ENCODE results near the gene ATP10B. TPM values are rescaled to one million over a fixed set of nuclear protein-coding genes. Genes with fewer than 3 reads are reported as not detected.

ATP10B gene
- total and polyA plus RNA-seq, 2 of the 13 experiments (the other 11 are each of a cell fraction or from before 2014, with no cell fraction given): not detected

- no peak for TF ChIP-seq ZNF749 (CRISPR knock-in tag; IDR thresholded peaks at IDR 0.05; ENCODE audit: borderline replicate concordance)
- no peak for TF ChIP-seq JUN (CRISPR knock-in tag; IDR thresholded peaks at IDR 0.05)
- TF ChIP-seq ZNF12 (CRISPR knock-in tag; IDR thresholded peaks at IDR 0.05): 0 out of 2 replicates have a peak, but pooled peaks have one; percentile 15
- no peak for TF ChIP-seq ZNF20 (CRISPR knock-in tag; IDR thresholded peaks at IDR 0.05)
- TF ChIP-seq GATAD2A (CRISPR knock-in tag; IDR thresholded peaks at IDR 0.05): peak; percentile 89
- TF ChIP-seq CBX5 (CRISPR knock-in tag; IDR thresholded peaks at IDR 0.05; ENCODE audit: borderline replicate concordance): peak; percentile 56; the same call in 1 of the 2 replicates
- peak; percentile 95 for TF ChIP-seq ISL2 (CRISPR knock-in tag; IDR thresholded peaks at IDR 0.05)
- peak; percentile 58; the same call in 1 of the 2 replicates for TF ChIP-seq SALL2 (CRISPR knock-in tag; IDR thresholded peaks at IDR 0.05)
- peak; percentile 67; the same call in 1 of the 2 replicates for TF ChIP-seq ZNF609 (CRISPR knock-in tag; IDR thresholded peaks at IDR 0.05; ENCODE audit: borderline replicate concordance)
- peak; percentile 70; the same call in 1 of the 2 replicates for TF ChIP-seq EHMT2 (IDR thresholded peaks at IDR 0.05; ENCODE audit: borderline replicate concordance, low read depth, low read length)
- peak; percentile 99 for TF ChIP-seq HMG20B (CRISPR knock-in tag; conservative IDR thresholded peaks at IDR 0.05)
- peak; percentile 85 for TF ChIP-seq FOXP4 (CRISPR knock-in tag; IDR thresholded peaks at IDR 0.05)
- no peak for TF ChIP-seq ZNF687 (CRISPR knock-in tag; IDR thresholded peaks at IDR 0.05)
- peak; percentile 73; the same call in 1 of the 2 replicates for TF ChIP-seq NCOR1 (IDR thresholded peaks at IDR 0.05; ENCODE audit: borderline replicate concordance, low read length)
- peak; percentile 82; the same call in 1 of the 2 replicates for TF ChIP-seq ZNF281 (CRISPR knock-in tag; IDR thresholded peaks at IDR 0.05; ENCODE audit: borderline replicate concordance)
- 0 out of 2 replicates have a peak, but pooled peaks have one; percentile 19 for TF ChIP-seq TBX2 (CRISPR knock-in tag; IDR thresholded peaks at IDR 0.05; ENCODE audit: borderline replicate concordance)
Measured at GRCh38 chr5:160887780-160888179, 35.8 kb upstream of the ATP10B start (continued).
